HG02571 (cell line): ENCODE data around the gene GGCT.
"Not testable (repeated sequence)": the region's sequence is repeated elsewhere in the genome, so short reads cannot be mapped to it uniquely, and the experiment has no call there.

ENCODE experiments used
- ATAC-seq: cut with Tn5 transposase; IDR thresholded peaks from one replicate; pipeline ENCODE4 v1.9.1; 2021; ENCODE audit warnings: mild to moderate bottlenecking, moderate library complexity; ENCODE audit not compliant: unreplicated experiment

GGCT gene, protein sequence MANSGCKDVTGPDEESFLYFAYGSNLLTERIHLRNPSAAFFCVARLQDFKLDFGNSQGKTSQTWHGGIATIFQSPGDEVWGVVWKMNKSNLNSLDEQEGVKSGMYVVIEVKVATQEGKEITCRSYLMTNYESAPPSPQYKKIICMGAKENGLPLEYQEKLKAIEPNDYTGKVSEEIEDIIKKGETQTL

DNA sequence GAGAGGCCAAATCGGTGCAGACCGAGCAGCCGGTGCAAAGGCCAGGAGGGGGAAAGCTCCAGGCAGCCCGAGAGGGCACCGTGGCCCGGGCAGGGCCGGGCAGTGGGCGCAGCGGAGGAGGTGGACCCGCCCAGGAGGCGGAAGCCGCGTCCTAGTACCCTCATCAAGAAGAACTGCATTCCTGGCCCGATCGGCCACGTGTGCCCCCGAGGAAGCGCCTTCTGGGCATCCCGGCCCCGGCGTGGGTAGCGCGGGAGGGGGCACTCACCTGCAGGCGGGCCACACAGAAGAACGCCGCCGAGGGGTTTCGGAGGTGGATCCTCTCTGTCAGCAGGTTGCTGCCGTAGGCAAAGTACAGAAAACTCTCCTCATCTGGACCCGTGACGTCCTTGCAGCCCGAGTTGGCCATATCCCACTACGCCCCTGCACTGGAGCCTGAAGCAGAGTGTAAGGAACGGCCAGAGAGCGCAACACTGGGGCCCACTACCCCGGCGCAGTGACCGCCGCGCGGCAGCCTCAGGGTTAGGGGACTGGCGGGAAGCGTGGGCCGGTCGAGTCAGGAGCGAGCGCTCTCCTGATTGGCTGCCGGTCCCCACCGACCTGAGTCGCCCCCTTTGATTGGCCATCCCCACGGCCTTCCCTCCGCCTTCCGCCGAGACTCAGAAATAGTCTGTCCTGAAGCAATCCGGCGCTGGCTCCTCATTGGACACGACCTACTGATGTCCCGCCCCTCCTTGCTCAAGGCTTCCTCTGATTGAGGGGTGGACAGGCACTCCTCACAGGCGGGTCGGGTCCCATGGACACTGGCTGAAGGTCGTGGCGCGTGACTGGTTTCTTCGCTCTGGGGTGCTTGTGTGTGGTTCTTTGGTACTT, at the start of gene GGCT:
Gene GGCT, minus strand, starts transcription at position 529 of the 873 bp plus-strand sequence. Its CDS starts 120 bp downstream, at position 409.
- peak; percentile 99 for ATAC-seq

DNA sequence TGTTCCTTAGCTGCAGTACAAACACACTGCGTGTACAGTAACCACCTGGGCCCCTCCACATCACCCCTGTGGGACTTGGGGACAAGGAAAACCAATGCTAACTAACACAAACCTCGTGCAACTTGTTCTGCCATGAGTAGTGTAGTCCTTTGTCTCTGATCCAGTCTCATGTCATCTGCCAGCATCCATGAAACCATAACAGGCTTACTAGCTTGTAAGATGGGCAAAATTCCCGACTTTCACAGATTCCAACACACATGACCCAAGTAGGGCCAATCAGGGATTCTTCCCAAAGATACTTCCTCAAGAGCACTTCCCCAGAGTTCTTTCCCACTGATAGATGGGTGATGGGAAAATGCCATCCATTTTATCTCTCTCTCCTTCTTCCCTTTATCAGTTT, 48.9 kb upstream of the GGCT start:
- ATAC-seq = no peak

DNA sequence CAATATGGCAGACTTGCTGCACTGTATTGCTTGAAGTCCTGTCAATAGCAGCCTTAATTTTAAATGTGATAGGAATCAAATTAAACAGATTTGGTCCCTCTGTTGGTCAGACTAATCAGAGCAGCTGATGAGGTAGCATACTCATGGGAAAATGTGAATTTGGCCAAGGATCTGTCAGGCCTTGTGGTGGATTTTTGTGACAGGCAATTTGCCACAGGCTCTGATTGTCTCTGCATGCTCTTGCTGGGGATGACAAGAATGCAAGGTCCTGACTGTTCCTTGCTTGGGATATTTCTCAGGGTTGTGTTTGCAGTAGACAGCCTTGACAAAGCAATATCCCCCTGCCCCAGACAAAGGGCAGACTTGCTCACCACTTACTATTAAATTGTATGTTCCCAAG, 48.5 kb upstream of the GGCT start:
- ATAC-seq = no peak

DNA sequence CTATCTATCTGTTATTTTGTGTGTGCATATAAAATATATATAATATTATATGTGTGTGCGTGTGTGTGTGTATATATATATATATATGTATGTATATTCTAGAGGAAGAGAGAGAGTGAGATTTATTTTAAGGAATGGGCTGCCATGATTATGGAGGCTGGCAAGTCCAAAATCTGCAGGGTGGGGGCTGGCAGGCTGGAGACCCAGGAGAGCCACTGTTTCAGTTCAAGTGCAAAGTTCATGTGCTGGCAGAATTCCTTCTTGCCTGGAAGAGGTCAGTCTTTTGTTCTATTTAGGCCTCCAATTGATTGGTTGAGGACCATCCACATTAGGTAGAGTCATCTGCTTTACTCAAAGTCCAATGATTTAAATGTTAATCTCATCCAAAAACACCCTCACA, 47.7 kb upstream of the GGCT start:
- ATAC-seq = no peak

DNA sequence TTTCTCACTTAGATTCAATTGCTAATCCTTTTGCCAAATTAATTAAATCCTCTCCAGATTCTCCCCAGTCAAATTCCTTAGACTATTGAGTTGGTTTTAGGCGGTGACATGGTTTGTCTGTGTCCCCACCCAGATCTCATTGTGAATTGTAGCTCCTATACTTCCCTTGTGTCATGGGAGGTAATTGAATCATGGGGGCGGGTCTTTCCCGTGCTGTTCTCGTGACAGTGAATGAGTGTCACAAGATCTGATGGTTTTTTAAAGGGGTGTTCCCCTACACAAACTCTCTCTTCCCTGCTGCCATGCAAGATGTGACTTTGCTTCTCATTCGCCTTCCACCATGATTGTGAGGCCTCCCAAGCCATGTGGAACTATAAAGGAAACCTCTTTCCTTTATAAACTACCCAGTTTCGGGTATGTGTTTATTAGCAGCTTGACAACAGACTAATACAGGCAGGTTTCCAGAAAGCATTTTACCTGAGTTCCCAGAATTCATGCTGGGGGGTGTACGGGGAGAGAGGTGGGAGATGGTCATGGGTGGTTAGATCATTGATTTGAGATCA, 45.4 kb upstream of the GGCT start:
- ATAC-seq = no peak

DNA sequence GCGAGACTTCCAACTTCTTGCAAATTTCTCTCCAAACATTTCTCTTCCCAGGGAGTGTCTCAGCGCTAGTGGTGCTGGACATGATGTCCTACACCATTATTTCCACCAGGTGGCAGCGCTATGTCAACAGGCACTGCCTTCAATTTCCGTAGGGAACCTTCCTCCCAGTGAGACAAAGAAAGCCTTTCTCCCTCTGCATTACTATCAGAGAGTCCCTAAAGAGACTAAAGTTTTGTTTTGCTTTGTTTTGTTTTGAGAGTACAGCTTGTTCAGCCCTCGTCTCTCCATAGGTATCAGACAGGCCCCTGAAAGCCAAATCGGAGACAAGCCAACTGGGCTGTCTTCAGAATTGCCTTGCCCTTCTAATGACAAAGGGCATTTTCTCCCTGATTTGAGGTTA, 44.2 kb upstream of the GGCT start:
- no peak for ATAC-seq

DNA sequence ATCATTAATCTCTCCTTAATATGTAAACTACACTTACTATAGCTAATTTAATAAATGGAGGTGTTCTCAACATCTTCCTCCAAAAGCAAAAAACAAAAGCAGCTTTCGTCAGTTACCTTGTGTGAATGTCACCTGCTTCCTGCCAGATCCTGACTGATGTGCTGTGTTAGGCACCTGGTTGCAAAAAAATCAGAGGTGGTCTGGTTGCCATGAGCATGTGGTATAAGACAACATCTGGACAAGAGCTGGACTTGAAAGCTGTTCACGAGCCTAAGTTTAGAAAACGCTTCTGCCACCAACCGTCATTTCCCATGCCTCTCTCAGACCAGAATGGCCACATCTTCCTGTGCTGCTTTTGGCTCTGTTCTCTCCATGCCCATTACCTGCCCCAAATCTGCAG, 42.0 kb upstream of the GGCT start:
- no peak for ATAC-seq

DNA sequence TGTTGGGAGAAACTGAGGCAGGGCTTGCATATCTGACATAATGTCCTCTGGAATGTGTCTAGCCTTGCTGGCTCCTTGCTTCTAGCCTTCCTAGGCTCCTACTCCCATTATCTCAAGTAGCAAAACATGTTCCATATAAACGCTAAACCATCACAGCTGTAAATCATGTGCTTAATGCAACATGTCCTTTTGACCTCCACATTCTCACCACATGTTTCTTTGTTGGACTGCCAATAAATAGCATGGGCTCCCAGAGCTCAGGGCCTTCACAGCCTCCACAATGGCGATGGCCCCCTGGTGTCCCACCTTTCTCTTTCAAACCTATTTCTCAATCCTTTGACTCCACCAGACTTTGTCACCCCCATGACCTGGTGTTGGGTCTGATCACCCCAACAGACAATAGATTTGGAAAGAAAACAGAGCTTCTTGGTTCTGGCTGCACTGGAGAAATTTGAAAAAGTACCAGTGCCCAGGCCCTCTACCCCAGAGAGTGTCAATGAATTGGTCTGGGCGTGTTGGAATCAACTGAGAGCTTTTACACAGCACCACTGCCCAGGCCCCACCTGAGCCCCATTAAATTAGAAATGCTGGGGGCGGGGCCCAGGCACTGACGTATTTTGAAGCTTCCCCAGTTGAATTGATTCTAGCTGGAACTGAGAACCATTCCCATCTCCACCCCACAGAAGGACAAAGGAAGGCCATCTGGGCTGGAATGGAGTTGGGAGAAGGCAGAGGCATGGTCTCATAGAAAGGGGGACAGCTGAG, 41.3 kb upstream of the GGCT start:
- ATAC-seq = no peak

DNA sequence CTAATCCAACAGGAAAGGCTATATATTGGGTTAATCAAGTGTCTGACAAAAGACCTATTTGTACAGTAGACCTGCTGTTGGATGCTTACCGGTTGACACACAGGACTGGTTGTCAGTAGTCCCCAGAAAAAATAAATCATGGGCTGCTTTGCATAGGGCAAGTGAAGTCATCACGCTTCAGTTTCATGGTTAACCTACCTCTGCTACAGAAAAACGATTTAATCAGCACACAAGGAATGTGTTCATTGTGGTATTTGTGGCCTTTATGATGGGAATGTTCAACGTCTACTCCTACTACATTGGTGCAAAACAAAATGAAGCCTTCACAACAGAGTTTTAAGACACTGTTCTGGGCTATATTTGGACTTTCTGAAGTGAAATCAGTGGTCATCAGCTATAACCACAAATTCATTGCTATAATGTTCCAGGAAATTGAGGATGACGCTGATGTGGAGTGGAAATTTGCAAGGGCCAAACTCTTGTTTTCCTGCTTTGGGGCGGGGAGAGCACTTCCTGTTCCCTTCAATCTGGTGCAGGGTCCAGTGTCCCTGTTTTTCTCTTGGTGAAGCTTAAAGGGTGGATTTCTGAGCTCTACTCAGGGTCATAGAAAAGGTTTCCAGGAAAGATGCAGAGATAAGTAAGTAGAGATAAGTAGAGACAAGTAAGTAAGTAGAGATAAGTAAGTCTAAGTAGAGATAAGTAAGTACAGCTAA, 39.3 kb upstream of the GGCT start:
- no peak for ATAC-seq

DNA sequence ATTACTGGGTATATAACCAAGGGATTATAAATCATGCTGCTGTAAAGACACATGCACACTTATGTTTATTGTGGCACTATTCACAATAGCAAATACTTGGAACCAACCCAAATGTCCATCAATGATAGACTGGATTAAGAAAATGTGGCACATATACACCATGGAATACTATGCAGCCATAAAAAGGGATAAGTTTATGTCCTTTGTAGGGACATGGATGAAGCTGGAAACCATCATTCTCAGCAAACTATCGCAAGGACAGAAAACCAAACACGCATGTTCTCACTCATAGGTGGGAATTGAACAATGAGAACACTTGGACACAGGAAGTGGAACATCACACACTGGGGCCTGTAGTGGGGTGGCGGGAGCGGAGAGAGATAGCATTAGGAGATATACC, 38.5 kb upstream of the GGCT start:
- ATAC-seq = not testable (repeated sequence)

DNA sequence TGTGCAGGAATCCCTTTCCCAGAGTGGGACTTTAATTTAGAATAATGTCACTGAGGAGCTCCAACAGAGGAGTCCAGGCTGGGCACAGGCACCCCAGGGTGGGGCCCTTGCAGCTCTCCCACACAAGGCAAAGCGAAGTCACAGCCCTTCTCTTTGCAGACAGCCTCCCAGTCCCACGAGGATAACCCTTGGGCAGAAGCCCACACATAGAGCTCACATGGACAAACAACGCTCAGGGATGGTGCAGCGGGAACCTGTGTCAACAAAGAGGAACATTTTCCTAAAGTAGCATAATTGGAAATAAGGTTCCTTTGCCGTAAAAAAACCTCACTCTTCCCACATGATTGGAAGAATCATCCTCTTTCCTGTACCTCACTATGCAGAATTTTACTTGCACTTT, 29.3 kb upstream of the GGCT start:
- no peak for ATAC-seq

DNA sequence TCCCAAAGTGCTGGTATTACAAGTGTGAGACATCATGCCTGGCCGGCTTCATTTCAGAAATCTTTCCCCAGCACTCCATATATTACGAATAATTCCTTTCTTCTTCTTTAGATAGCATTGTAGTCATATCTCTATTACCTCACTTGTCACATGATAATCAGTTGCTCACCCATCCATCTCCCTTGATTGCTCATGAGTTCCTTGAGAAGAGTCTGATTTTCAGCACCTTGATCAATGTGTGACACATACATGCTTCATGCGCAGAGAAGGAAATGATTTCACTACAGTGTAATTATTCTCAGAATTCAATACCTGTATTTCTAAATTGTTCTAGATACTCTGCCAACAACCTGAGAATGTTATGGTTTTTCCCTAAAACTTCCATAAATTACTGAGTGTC, 26.7 kb upstream of the GGCT start:
- no peak for ATAC-seq

DNA sequence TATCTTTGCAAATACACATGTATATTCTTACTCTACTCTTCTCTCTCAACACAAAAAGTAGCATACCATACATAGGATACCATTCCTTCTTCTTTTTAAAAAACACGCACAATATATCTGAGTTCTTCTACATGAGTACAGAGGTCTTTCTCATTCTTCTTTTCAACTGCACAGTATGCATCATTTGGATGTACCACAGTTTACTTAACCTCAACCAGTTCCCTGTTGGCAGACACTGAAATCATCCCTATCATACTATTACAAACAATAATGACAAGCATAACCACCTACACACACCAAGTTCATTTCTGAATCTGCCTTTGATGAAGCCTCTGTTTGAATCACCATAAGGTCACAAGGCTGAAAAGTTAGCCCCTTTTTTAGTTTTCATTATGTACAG, 25.7 kb upstream of the GGCT start:
- ATAC-seq = no peak

DNA sequence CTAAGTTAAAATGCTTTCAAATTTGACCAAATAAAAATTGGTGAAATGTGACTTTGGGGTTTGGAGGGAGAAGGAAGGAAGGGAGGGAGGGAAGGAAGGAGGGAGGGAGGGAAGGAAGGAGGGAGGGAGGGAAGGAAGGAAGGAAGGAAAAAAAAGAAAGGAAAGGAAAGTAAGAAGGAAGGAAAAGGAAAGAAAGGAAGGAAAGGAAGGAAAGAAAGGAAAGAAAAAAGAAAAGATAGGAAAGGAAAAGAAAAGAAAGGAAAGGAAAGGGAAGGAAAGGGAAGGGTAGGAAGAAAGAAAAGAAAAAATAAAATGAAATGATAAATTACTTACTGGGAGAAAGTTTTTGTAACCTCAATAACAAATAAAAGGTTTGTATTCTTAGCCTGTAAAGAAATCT, 24.1 kb upstream of the GGCT start:
- no peak for ATAC-seq

DNA sequence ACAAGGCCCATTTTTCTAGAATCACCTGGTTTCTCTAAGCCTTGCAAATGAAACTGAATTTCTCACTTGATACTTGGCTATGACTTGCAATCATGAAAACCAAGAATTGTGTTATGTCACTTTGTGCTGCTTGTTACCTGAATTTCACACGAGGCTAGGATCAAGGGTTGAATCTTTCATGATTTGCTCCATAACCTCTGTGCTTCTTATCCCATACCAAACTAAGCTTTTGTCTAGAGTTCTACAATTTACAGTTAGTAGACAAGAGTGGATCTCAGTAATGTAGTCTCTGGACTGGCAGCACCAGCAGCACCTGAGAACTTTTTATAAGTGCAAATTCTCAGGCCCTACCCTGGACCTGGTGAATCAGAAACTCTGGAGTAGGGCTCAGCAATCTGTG, 22.7 kb upstream of the GGCT start:
- ATAC-seq = not testable (repeated sequence)

DNA sequence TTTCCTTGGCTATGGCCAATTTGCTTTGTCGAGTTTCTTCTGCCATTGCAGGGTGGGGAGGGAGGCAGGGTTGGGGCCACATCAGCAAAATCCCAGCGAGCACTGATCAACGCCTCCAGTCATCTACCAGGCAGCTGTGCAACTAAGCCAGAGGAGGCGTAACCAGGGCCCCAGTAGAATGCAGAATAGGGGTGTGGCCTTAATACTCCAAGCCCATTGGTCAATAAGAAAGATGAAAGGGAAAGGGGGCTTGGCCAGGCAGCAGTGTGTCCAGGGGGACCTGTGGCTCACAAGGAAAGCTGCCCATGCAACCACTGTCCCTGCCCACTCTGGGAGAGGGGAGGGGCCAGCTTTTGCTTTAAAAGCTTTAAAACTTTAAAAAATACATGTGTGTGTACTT, 21.5 kb upstream of the GGCT start:
- ATAC-seq = no peak

DNA sequence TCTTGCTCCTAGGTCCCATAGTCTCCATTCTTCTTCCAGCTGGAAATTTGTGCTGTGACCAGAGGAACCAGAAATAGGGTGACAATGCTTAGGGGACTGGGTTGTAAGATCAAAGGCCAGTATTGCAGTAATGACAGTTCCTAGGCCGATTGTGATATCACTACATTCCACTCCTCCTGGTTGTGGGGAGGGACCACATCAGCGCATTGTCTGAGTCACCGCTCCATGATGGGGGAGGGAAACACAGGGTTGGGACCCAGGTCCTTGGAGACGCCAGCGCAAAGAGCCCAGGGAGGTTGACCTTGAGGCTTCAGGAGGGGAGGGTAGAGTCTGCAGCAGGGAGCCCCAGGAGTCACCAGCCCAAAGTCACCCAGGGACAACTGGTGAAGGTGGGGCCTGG, 20.8 kb upstream of the GGCT start:
- no peak for ATAC-seq

DNA sequence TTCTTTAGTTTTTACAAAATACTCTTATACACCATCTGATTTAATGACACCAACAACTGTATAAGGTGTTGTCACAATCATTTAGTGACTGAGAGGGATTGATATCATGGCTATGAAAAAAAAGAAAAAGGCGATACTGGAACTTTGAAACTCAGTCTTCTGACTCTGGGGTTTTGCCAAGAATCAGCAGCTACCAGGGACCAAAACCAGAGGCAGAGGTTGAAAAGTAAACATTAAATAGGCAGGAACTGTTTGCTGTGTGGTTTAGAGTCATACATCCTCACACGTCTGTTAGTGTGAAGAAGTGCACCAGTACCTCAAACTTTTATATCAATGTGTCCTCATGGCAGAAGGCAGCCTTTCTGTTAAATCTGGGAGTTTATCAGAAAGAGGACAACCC, 19.9 kb upstream of the GGCT start:
- ATAC-seq = no peak

DNA sequence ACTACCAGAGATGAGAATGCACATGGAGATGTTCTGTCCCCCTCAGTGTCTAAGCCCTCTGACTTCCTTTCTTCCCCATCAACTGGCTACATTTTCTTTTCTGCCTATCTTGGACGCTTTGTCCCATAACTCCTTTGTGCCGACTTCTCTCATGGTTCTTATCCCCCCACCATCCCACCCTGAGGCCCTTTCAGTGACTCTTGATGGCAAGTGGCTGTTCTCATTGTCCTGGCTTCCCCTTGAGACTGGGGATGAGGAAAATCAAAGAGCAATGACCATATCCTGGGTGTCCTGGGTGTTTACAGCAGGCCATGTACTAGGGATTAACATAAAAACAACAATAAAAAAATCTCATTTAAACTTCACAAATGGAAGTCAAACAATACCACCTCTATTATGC, 18.8 kb upstream of the GGCT start:
- no peak for ATAC-seq

DNA sequence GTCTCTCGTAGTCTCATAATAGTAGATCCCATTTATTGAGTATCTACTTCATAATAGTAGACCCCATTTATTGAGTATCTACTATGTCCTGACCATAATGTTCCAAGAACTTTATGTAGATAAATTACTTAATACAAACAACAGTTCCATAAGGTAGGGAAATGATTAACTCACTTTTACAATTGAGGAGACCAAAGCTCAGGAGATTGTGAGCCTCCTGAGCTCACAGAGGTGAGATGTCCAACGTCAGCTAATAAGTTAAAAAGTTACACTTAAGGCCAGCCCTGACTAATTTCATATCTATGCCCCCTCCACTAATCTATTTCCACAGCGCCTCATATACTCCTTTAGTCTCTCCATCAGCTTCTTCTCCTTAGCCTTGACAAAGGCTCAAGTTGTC, 17.5 kb upstream of the GGCT start:
- ATAC-seq = no peak

DNA sequence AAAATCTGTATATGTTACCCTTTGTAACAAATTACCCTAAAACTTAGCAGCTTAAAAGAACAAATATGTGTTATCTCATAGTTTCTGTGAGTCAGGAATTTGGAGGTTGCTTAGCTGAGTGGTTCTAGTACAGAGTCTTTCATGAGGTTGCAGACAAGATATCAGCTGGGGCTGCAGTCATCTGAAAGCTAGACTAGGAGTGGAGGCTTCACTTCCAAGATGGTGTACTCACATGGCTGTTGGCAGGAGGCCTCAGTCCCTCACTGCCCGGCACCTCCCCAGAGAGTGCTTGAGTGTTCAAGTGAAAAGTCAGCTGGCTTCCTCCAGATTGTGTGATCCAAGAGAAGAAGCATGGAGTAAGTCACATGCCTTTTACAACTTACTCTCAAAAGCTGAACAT, 16.9 kb upstream of the GGCT start:
- ATAC-seq = no peak
